Measurements from ENCODE around the gene STK33.

Gene STK33

DNA sequence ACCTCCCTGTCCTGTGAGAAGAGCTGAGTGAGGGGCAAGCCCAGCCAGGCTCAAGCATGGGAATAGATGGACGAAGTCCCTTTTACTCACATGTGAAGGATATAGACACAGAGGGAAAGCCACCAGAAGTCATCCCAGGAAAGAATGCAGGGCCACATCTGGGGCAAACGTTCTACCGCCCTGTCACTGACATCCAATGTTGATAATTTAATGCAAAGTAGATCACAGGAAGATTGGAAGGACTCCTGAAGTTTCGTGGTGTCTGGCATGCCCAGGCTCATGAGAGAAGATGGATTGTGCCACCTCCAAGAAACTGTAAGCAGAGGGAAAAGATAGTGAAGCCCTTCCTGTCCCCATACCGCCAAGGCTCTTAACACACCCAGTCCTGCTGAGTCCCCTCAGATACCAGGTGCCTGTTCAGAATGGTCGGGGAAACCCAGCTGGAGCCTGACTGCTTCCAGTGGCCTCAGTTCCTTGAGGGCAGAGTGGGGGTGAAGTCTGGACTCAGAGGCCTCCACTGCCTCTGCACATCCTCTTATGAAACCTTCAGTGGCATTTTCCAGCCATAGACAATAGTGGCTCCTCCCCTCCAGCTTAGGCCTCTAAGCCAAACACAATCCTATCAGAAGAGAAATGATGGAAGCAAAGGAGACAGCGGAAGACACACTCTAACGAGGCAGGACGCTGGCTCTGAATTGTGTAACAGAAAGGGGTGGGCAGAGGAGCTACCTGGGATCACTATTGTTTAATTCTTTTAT, 7.5 kb upstream of the STK33 start:
- no peak for DNase-seq

DNA sequence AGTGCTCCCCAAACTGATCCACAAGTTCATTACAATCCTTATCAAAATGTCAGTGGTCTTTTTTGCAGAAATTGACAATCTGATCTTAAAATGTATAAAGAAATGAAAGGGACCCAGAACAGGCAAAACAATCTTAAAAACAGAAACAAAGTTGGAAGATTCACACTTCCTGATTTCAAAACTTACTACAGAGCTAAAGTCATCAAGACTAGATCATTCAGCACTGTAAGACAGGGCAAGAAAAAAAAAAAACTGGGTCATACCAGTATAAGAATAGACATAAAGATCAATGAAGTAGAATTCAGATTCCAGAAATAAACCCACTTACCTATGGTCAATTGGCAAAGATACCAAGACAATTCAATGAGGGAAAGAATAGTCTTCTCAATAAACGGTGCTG, 4.5 kb upstream of the STK33 start:
- no peak for DNase-seq

DNA sequence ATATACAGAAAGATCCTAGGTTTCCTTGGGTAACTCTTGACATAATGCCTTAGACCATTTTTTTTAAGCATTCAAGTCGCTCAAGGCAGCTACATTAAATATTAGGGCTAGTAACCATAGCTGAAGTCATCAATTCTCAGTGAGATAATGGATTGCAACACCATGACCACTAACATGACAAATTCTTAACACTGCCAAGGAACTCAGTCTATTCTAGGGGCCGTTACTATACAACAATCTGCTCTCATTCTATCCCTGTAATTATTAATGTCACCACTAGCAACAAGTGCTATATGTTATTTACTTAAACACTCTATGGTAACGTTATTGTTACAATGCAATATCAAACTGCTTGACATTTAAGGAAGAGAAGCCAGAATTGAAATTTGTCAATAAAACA, 3.2 kb upstream of the STK33 start:
- no peak for DNase-seq

DNA sequence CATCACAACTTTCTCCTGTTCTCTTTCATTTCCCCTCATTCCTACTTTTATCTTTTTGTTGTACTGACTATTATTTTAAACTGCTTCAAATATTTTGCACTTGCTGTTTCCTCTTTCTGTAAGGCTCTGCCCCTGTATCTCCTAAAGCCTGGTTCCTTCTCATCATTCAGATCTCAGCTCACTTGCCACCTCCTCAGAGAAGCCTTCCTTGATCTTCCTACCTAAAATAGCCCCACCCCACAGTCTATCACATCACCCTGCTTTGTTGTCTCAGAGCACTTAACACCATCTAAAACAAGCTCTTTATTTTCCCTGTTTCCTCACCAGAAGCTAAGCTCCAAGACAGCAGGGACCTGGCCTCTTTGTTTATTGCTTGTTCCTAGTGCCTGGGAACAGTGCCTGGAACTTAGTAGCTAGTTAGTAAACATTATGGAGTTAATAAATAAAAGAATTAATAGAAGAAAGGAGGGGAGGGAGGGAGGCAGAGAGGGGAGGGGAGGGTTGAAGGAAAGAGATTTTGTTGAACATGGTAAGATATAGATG, 2.5 kb upstream of the STK33 start:
- no peak for DNase-seq

DNA sequence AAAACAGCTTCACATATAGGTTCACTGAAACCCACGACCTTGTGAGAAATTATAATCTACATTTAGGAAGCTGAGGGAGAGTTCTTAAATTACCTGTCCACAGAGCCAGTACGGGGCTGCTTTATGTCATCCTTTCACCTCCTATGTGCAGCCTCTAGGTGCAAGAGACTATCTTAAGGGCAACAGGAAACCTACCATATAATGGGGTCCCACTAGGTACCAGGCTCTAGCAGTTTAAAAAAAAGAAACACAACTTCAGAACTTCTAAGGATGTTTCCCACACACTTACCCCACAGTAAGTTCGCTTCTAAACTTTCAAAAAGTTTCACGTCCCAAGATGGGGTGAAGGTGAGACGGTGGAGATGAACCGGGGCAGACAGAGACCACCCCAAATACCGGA, 573 bp downstream of the STK33 start:
- DNase-seq = no peak

DNA sequence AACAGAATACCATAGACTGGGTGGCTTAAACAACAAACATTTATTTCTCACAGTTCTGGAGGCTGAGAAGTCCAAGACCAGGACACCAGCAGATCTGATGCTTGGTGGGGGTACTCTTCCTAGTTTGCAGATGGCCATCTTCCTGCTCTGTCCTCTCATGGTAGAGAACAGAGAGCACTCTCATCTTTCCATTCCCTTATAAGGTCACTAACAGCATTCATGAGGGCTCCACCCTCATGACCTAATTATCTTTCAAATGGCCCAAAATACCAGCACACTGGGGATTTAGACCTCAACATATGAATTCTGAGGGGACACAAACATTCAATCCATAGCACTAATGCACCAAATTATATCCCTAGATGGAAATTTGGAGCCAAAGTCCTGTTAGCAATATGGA, 6.1 kb downstream of the STK33 start:
- DNase-seq = no peak

DNA sequence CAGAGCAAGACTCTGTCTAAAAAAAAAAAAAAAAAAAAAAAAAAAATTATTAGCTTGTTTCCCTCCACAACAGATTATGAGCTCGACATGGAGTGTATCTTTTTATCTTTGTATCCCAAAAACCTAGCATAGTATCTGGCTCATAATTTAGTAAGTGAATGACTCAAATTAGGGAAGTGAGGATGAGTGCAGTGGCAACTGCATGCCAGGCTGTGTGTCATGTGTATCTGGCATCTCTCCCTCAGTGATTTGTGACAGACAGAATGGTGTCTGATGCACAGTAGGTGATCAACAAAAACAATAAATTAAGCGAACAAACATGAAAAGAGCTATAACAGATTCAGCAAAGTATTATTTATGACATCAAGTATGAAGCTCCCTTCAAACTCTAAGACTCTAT, 7.2 kb downstream of the STK33 start:
- no peak for DNase-seq

DNA sequence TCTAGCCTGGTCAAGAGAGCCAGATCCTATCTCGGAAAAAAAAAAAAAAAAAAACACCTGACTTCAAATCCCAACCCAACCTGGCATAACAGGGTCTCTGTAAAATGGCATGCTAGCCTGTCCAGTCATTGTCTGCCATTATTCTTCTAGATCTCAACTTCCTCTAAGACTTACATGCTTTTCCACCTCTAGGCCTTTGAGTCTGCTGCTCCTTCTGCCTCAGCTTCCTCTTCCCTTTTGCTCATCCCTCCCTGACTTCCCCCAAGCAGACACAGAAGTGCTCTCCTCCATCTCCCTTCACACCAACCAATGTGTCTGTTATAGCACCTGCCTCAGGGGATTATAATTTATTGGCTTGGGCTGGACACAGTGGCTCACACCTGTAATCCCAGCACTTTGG, 7.8 kb downstream of the STK33 start:
- DNase-seq = no peak

DNA sequence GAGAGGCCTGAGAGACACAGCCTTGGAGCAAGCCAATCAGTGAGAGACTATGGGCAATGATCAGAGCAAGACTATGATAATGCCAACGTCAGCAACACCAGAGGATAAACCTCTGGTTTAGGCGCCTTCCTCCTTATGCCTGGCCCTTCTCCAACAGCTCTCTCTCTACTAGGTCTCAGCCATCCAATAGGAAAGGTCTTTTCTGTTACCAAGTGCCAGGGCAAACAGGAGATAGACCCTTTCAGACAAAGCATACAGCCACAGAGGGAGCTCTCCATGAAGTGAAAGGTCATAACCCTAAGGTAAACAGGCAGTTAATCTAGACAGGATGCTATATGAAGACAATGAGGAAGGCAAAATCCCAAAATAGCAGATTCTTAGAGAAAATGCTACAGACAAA, 9.5 kb downstream of the STK33 start:
- no peak for DNase-seq

DNA sequence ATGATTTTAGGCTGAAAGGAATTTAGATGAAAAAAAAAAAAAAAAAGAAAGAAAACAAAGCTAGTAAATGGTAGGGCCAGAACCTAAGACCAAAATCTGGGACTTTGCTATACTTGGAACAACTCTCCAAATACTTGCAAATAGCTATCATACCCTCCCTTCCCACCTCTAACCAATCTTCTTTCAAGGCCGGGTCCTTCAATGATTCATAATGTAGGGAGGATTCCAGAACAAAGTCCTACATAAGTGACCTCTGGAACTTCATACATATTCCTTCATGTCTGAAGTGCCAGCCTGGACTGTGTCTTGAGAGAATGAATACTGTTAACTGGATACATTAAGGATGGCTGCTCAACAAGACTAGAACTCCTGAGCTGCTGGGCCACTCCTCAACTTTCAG, 9.9 kb downstream of the STK33 start:
- no peak for DNase-seq

DNA sequence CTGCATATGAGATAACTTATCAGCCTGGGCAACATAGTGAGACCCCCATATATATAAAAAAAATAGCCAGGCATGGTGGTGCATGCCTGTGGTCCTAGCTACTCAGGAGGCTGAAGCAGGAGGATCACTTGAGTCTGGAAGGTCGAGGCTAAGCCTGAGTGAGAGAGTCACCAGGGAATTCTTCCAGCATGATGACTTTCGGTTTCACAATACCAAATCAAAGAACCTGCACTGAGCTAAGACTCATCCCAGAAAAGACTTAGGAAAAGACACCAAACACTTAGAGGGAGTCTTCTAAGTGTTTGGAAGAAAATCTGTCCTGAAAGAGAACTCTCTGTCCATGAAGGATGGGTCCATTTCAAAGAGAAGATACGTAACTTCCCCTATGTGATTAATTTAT, 12.7 kb downstream of the STK33 start:
- no peak for DNase-seq

DNA sequence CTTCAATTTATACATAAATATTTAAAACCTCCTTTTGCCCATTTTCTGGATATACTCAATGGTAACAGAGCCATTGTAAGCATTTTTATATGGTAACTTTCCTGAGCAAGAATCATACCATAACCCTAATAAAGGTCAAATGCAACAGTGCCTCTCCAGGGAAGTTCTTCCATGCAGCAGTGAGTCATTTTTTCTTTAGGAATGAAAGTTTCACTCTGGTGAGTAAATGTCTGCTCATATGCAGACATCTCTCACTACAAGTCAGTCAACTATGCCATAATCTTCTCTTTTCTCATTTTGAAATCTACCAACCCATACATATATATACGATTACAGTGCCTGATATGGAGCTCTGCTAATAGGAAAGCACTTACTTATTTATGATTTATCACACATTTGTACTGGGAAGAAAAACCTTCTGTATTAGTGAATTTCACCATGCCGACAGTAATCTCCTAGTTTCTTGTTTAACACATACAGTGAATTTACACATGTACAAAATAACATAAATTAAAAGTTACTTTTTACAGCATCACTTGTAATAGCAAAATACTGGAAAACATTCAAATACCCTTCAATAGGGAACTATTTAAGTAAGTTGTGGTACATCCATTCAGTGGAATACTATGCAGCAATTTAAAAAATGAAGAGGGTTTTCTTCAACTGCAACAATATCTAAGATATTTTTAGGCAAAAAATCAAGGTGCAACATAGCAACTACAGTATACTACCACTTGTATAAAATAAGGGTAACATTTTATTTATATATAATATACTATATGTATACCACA, 16.0 kb downstream of the STK33 start:
- DNase-seq = no peak

DNA sequence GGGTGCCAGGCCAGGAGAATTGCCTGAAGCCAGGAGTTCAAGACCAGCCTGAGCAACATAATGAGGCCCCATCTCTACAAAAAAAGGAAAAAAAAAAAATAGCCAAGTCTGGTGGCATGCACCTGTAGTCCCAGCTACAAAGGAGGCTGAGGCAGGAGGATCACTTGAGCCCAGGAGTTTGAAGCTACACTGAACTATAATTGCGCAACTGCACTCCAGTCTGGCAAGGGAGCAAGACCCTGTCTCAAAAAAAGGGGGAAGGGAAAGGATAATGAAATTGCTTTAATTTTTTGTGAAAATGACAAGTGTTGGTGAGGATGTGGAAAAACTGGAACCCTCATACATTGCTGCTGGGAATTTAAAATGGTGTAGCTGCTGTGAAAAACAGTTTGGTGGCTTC, 19.2 kb downstream of the STK33 start:
- DNase-seq = no peak

DNA sequence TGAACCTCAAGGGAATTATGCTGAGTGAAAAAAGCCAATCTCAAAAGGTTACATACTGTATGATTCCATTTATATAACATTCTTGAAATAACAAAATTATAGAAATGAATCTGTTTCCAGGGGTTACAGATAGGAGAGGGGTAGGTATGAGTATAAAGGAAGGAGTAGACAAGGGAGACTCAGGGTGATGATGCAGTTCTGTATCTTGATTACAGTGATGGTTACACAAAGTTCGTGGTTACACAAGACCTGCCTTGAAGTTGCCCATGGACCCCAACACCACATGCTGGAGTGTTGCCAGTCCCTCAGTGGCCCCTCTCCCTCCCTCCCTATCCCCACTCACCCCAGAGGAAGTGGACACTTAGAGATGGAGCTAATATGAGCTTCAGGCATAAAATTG, 20.3 kb downstream of the STK33 start:
- no peak for DNase-seq

DNA sequence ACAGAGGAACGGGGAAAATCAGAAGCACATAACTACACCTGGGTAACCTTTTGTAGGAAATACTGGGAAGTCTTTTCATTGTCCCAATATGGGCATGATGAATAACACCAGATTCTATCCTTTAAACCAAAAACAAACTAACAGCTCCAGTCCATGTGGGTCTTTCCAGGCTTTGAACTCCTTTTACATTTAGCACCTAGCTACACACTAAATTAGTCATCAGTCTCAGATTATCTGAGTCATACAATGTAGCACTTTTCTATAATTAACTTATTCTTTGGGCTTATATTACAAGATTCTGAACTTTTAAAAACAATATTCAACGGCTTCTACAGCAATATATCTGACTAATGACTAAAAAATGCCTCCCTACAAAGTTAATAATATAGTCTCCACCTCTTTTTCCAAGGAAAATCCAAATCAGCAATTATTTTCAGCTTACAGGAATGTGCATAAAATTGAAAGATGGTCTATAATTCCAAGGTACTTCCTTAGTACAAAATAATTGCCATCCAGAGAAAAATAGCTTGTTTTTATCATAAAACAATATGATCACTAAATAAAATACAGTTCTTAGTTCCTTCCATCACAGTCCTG, 26.3 kb downstream of the STK33 start:
- DNase-seq = no peak

DNA sequence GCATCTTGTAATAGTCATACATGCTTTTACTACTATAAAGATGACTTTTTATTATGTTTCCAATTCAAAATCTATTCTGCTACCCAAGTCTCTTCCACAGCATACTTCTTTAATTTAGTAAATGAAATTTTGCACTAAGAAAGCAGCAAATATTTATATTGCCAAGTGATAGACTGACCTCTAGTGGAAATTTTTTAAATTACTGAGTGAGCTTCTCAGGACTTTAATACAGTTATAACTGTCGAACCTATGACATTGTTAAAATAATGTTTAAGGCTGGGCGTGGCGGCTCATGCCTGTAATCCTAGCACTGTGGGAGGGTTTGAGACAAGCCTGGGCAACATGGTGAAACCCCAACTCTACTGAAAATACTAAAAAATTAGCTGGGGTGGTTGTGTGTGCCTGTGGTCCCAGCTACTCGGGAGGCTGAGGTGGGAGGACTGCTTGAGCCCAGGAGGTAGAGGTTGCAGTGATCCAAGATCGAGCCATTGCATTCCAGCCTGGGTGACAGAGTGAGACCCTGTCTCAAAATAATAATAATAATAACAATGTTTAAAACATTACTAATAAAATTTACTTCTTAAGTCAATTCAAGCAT, 27.3 kb downstream of the STK33 start:
- no peak for DNase-seq

DNA sequence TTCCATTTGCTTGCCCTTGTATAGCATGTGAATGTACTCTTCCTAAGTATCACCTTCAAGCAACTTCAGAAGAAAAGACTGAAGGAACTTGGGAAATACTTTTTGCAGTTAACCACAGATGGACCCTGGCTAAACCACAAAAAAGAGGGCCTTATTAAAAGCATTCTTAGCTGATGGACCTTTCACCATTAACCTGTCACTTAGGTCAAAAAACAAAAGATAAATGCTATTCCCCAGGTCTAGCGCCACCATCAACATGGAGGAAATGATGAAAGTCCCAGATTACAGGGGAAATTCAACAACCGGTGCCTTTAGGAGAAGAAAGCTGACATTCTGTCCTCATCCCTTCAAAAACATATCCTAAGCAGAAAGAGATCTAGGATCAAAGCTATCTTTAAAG, 29.5 kb downstream of the STK33 start:
- no peak for DNase-seq

DNA sequence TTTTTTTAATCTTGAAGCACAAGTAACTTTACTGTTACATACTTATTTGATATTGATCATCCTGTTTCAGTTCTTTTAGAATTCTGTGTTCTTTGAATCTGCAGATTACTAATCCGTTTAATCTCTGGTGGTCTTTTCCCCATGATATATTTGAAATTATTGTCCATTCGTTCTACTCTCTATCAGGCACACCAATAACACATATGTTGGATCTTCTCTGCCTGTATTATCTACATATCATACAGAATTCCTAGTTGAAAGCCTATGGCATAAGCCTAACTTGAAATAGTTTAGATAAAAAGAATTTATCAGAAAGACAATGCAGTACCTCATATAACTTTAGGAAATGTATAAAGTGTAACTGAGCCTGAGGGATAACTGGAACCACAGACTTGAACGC, 32.6 kb downstream of the STK33 start:
- no peak for DNase-seq

DNA sequence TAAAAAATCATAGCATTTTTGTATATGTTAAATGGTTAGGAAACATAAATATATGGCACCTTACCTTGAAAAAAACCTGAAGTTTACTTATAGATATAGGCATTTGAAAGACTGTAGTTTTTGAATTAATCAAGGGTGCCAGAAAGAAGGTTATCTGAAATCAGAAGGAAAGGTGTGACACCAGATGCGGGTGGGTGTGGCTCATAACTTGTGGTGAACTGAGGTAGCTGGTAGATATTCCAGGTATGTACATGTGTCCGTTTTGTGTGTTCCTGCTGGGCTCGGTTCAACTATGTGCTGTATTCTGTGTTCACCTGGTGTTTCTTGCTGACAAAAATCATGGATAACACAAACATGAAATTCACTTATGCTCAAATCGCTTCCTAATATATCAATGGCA, 35.6 kb downstream of the STK33 start:
- no peak for DNase-seq

DNA sequence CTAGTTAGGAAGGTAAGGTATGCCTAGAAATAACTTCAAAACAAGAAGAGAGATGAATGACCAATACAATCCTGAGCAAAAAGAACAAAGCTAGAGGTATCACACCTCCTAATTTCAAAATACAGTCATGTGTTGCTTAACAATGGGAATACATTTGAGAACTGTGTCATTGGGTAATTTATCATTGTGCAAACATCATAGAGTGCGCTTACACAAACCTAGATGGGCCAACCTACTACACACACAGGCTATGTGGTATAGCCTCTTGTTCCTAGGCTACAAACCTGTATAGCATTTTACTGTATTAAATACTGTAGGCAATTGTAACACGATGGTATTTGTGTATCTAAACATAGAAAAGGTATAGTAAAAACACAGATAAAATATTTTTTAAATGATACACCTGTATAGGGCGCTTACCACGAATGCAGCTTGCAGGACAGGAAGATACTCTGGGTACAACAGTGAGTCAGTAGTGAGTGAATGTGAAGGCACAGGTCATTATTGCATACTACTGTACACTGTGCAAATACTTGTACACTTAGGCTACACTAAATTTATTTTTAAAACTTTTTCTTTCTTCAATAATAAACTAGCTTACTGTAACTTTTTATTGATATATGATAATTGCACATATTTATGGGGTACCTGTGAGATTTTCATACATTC, 48.2 kb downstream of the STK33 start:
- no peak for DNase-seq

DNA sequence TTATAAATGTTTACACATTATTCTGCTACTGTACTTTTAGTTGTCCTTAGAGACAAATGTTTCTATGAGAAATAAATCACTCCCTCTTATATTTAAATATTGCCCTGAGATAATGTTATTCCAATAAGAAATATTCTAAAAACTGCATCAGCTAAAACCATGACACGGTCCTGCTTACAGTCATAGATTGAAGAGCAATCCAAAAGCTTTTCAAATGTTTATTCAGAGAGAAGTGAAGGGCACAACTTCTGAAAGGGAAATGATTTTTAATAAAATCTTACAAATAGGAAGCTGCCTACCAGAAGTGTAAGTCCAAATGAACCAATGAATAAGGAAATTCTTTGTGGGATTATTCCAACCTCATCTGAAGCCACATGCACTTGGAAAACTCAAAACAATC, 49.2 kb downstream of the STK33 start:
- no peak for DNase-seq

DNA sequence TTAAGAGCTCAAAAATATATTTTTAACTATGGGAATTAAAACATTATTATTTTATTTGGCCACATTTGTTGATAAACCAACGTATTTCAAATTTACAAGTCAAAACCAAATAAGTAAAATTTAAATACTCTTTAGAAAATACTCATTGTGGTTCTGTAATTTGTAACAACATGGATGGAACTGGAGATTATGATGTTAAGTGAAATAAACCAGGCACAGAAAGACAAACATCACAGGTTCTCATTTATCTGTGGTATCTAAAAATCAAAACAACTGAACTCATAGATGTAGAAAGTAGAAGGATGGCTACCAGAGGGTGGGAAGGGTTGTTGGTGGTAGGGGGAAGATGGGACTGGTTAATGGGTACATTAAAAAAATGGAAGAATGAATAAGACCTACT, 50.8 kb downstream of the STK33 start:
- no peak for DNase-seq

DNA sequence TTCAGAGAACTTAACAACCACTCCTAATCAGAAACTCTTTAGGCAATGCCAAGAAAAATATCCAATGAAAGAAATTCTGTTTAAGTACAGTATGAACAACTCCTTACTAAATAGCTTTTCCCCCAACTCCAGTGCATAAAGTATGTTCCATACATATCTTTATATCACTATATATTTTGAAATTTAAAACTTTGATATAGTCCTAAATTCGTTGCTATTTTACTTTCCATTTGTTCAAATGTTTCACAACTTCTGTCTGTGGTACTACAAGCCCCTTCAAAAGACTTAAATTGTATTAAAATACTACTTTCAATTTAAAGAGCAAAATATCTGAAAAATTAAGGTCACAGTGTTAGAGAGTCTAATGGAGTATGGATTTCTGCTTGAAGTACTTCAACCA, 52.6 kb downstream of the STK33 start:
- DNase-seq = no peak

All from right forelimb (tissue), 1 donor.